ENCODE measurements around the gene SH3GL2.

DNA sequence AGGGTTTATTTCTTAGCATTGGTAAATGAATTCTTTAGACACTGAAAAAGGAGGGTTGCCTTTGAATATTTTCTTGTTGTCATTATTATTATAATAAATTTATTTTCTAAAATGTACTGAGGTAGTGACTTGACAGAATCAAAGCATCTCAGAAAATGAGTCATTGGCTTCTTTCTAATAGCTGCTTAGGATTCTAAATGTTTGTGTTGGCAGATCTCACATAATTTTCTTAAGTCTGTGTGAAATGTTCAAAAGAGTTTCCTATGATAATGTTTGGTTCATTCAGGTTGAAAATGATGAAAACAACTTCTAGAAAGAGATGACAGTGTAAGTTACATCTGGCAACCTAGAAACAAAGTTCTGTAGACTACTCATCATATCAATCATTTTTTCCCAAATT lies 69.7 kb downstream of the SH3GL2 start:
- TF ChIP-seq EZH2 (IDR thresholded peaks at IDR 0.05; ENCODE audit: low read length), result no peak
- TF ChIP-seq, protein P1, sequence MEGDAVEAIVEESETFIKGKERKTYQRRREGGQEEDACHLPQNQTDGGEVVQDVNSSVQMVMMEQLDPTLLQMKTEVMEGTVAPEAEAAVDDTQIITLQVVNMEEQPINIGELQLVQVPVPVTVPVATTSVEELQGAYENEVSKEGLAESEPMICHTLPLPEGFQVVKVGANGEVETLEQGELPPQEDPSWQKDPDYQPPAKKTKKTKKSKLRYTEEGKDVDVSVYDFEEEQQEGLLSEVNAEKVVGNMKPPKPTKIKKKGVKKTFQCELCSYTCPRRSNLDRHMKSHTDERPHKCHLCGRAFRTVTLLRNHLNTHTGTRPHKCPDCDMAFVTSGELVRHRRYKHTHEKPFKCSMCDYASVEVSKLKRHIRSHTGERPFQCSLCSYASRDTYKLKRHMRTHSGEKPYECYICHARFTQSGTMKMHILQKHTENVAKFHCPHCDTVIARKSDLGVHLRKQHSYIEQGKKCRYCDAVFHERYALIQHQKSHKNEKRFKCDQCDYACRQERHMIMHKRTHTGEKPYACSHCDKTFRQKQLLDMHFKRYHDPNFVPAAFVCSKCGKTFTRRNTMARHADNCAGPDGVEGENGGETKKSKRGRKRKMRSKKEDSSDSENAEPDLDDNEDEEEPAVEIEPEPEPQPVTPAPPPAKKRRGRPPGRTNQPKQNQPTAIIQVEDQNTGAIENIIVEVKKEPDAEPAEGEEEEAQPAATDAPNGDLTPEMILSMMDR (optimal IDR thresholded peaks at IDR 0.05 in 1 of 3, IDR thresholded peaks at IDR 0.05 in 1 of 3, conservative IDR thresholded peaks at IDR 0.05 in 1 of 3; ENCODE audit: extremely low read depth in 1 of 3, insufficient read depth in 2 of 3, low read length in 3 of 3), result no peak
